Gastroesophageal sphincter (tissue), 4 donors: ENCODE measurements around the gene IQGAP2. TPM values are rescaled to one million over a fixed set of nuclear protein-coding genes. Genes with fewer than 3 reads are reported as not detected.
"Not testable (repeated sequence)": the region's sequence is repeated elsewhere in the genome, so short reads cannot be mapped to it uniquely, and the experiment has no call there.

Source experiments
- ATAC-seq: fragments of 150-250 bp; one replicate; pipeline ENCODE4 v1.9.1; 2016; ENCODE audit warnings: mild to moderate bottlenecking, moderate library complexity
- H3K27ac ChIP-seq, 4 donors: fragments of 200-600 bp; sonication (generic) in 3 of 4; 1 replicate in 3 of 4; 2 replicates in 1 of 4; pipeline ENCODE4 v1.5.1; 2016 to 2019
- H3K27me3 ChIP-seq: fragments of 200-600 bp; sonication (generic); one replicate; pipeline ENCODE4 v1.5.1; 2019
- H3K36me3 ChIP-seq, 2 donors: fragments of 200-600 bp; sonication (generic); one replicate each; pipeline ENCODE4 v1.5.1; 2019; ENCODE audit warnings: control low read depth in 1 of 2
- H3K4me1 ChIP-seq, 3 donors: fragments of 200-600 bp; sonication (generic); 1 replicate in 2 of 3; 2 replicates in 1 of 3; pipeline ENCODE4 v1.5.1; 2016 to 2019; ENCODE audit warnings: control low read depth in 2 of 3
- H3K4me3 ChIP-seq, 2 donors: fragments of 200-600 bp; sonication (generic); one replicate each; pipeline ENCODE4 v1.5.1; 2019; ENCODE audit warnings: mild to moderate bottlenecking in 1 of 2, moderate library complexity in 1 of 2
- H3K9me3 ChIP-seq, 3 donors: fragments of 200-600 bp; sonication (generic); one replicate each; pipeline ENCODE4 v1.5.1; 2017 to 2019; ENCODE audit warnings: control low read depth in 2 of 3
- EP300 ChIP-seq: sonication (generic); formaldehyde crosslinking; IDR thresholded peaks from one replicate; pipeline ENCODE4 v1.6.1; 2017; ENCODE audit warnings: antibody characterized with exemption, mild to moderate bottlenecking
- POLR2A ChIP-seq, 2 donors: fragments of 450-650 bp; IDR thresholded peaks; one replicate each; pipeline ENCODE4 v1.6.1; 2017; ENCODE audit warnings: antibody characterized with exemption in 2 of 2, mild to moderate bottlenecking in 2 of 2, moderate library complexity in 1 of 2
- POLR2AphosphoS5 ChIP-seq: sonication (generic); formaldehyde crosslinking; IDR thresholded peaks from one replicate; pipeline ENCODE4 v1.6.1; 2017; ENCODE audit warnings: antibody characterized with exemption
- WGBS, 2 donors: methylation state at CpG; one replicate each; pipeline ENCODE4 v1.1.5; 2018; ENCODE audit warnings: low coverage in 1 of 2; 5-methylcytosine and 5-hydroxymethylcytosine counted together
- total RNA-seq, 4 donors: library from RNA; depleted of rRNA; stranded (reverse); fragments of >200 nt; gene quantifications; one replicate each; pipeline ENCODE4 v1.1.0, GENCODE V29; 2016
- TF ChIP-seq, protein P1 (sequence below), 4 experiments: fragments of 200-600 bp in 2 of 4; fragments of 450-650 bp in 2 of 4; sonication (generic) in 1 of 4; IDR thresholded peaks; one replicate each; pipeline ENCODE4 v1.5.1; 2017 to 2019; ENCODE audit warnings: antibody characterized with exemption in 4 of 4, mild to moderate bottlenecking in 2 of 4, moderate library complexity in 2 of 4

The IQGAP2 gene
- total RNA-seq, 4 donors from 2014 or later, result 15.7 to 34.4 (median 25.8) TPM

- ATAC-seq, result no peak
- Histone ChIP-seq H3K4me1 (peaks cover 0 to 9% (median 0%) of the 10 kb centered on the region in 3 donors), H3K36me3 (no peaks in the 10 kb centered on the region), H3K9me3 (no peaks in the 10 kb centered on the region), H3K27me3 (no peaks in the 10 kb centered on the region), H3K4me3 (no peak overlapping the region), H3K27ac (no peak overlapping the region)
- TF ChIP-seq, protein P1, sequence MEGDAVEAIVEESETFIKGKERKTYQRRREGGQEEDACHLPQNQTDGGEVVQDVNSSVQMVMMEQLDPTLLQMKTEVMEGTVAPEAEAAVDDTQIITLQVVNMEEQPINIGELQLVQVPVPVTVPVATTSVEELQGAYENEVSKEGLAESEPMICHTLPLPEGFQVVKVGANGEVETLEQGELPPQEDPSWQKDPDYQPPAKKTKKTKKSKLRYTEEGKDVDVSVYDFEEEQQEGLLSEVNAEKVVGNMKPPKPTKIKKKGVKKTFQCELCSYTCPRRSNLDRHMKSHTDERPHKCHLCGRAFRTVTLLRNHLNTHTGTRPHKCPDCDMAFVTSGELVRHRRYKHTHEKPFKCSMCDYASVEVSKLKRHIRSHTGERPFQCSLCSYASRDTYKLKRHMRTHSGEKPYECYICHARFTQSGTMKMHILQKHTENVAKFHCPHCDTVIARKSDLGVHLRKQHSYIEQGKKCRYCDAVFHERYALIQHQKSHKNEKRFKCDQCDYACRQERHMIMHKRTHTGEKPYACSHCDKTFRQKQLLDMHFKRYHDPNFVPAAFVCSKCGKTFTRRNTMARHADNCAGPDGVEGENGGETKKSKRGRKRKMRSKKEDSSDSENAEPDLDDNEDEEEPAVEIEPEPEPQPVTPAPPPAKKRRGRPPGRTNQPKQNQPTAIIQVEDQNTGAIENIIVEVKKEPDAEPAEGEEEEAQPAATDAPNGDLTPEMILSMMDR (IDR thresholded peaks at IDR 0.05), result no peak
- TF ChIP-seq POLR2AphosphoS5 (no peak), EP300 (no peak), POLR2A (IDR thresholded peaks at IDR 0.05) (no peak)
- WGBS, 2 donors, result 77 to 88% methylated on average over 2 of the region's 2 CpGs
Measured at GRCh38 chr5:76602094-76602726, 199.1 kb downstream of the IQGAP2 start.

- not testable (repeated sequence) for H3K27me3 ChIP-seq, H3K9me3 ChIP-seq, H3K27ac ChIP-seq, H3K36me3 ChIP-seq, H3K4me3 ChIP-seq, ATAC-seq
- H3K4me1 ChIP-seq, result peaks cover 0 to 16% (median 0%) of the 10 kb centered on the region in 3 donors
- WGBS, 2 donors, result 69 to 83% methylated on average over 1 of the region's 1 CpG
Measured at GRCh38 chr5:76603991-76604390, 200.9 kb downstream of the IQGAP2 start.

DNA sequence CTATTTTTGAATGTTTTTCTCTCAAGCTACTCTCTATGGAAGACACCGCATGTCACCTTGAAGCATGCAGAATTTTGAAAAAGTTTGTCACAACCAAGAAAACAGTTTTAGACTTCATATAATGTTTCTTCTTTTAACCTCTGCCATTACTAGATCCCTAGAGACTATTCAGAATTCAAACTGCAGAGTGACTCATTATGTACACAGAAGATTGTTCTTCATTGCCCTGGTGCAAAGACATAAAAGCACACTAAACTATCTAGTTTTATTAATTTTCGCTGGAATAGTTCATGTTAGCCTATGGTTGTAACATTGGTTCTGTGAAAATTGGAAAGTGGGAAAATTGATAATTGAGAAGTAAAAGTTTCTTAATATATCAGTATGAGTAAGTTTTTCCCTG lies 201.8 kb downstream of the IQGAP2 start:
- Histone ChIP-seq H3K36me3 (no peaks in the 10 kb centered on the region), H3K27ac (no peak overlapping the region), H3K9me3 (no peaks in the 10 kb centered on the region), H3K4me3 (no peak overlapping the region), H3K27me3 (no peaks in the 10 kb centered on the region), H3K4me1 (peaks cover 0 to 16% (median 0%) of the 10 kb centered on the region in 3 donors)
- TF ChIP-seq POLR2AphosphoS5 (no peak), EP300 (no peak), POLR2A (IDR thresholded peaks at IDR 0.05) (no peak)
- TF ChIP-seq, protein P1 (IDR thresholded peaks at IDR 0.05), result no peak
- ATAC-seq, result no peak
- WGBS, 2 donors, result 61 to 77% methylated on average over 2 of the region's 2 CpGs

DNA sequence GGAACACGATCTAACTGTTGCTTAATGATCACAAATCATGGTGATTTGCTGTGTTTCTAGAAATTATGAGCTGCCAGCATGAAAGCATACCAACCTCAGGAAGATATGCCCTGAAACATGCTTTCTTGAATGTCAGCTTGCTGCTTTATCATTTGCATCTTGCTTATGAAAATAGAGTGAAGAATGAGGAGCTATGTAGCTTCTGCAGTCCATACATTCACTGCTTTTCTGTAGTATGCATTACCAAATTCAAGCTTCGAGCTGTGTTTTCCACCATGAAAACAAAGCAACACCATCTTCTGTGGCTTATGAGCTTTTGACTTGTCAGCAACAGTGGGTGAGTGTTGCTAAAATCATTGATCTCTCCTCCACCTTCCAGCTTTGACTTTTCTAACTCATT lies 203.6 kb downstream of the IQGAP2 start:
- no peak for ATAC-seq
- 77 to 90% methylated on average over 2 of the region's 2 CpGs for WGBS, 2 donors

DNA sequence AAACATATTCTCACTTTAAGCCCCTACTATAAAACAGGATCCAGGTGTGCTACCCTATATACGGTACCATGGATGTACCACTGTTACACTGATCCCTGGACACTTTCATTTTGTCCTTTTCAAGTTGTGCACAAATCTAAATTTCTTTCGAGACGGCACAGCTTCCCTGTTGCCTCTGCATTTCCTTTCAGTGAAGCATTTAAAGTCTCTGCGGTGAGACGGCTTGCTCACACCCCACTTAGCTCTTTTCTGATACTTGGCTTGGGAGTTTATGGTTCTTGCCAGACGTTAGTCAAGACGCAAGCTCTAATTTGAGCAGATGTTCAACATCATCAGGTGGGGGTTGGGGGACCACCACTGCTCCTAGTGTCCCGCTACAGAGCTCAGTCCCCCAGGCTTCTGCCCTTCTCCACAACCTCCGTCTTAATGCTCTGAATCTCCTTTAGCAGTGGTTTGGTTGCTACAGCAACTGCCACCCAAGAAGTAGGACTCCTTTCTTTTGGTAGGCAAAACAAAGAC lies 204.3 kb downstream of the IQGAP2 start:
- Histone ChIP-seq H3K36me3 (no peaks in the 10 kb centered on the region), H3K9me3 (no peaks in the 10 kb centered on the region), H3K27ac (peak overlapping the region in 1 of 4 donors; percentile 2), H3K4me1 (peaks cover 0 to 16% (median 0%) of the 10 kb centered on the region in 3 donors), H3K4me3 (no peak overlapping the region), H3K27me3 (no peaks in the 10 kb centered on the region)
- no peak for ATAC-seq
- no peak for TF ChIP-seq POLR2A (IDR thresholded peaks at IDR 0.05)
- 10% methylated on average over 4 to 9 of the region's 9 CpGs for WGBS, 2 donors

More for the DNA sequence above, 203.6 kb downstream of the IQGAP2 start:
- TF ChIP-seq POLR2AphosphoS5 (no peak), EP300 (no peak), POLR2A (IDR thresholded peaks at IDR 0.05) (no peak)
- TF ChIP-seq, protein P1 (IDR thresholded peaks at IDR 0.05), result no peak
- H3K9me3 ChIP-seq, result no peaks in the 10 kb centered on the region
- H3K4me3 ChIP-seq, result no peak overlapping the region
- H3K27me3 ChIP-seq, result no peaks in the 10 kb centered on the region
- H3K4me1 ChIP-seq, result peaks cover 0 to 16% (median 0%) of the 10 kb centered on the region in 3 donors
- no peak overlapping the region for H3K27ac ChIP-seq
- no peaks in the 10 kb centered on the region for H3K36me3 ChIP-seq

- TF ChIP-seq, protein P1 (IDR thresholded peaks at IDR 0.05), result no peak
- TF ChIP-seq POLR2AphosphoS5 (no peak), POLR2A (IDR thresholded peaks at IDR 0.05) (no peak), EP300 (no peak)
- H3K4me3 ChIP-seq, result no peak overlapping the region
- H3K27ac ChIP-seq, result no peak overlapping the region
- H3K36me3 ChIP-seq, result no peaks in the 10 kb centered on the region
- peaks cover 0 to 16% (median 0%) of the 10 kb centered on the region in 3 donors for H3K4me1 ChIP-seq
- no peaks in the 10 kb centered on the region for H3K27me3 ChIP-seq
- no peaks in the 10 kb centered on the region for H3K9me3 ChIP-seq
- 45 to 49% methylated on average over 4 of the region's 4 CpGs for WGBS, 2 donors
- no peak for ATAC-seq
Measured at GRCh38 chr5:76608833-76609232, 205.7 kb downstream of the IQGAP2 start.
